Mesodermal cell (in vitro differentiated cells): Measurements from ENCODE around the gene C17orf67.
A peak's percentile ranks its signal among the peaks of the same experiment; 100 is the strongest.

ENCODE experiments used
- H3K27ac ChIP-seq: 2 replicates; pipeline ENCODE4 v1.7.0; 2013; ENCODE audit warnings: mild to moderate bottlenecking, low read depth, low read length, moderate library complexity; ENCODE audit not compliant: severe bottlenecking
- H3K36me3 ChIP-seq: 2 replicates; pipeline ENCODE4 v1.7.1; 2013; ENCODE audit warnings: mild to moderate bottlenecking, low read length, moderate library complexity; ENCODE audit not compliant: control insufficient read depth, insufficient read depth
- H3K4me1 ChIP-seq: one replicate; pipeline ENCODE4 v1.7.1; 2013; ENCODE audit warnings: mild to moderate bottlenecking, low read length; ENCODE audit not compliant: insufficient read depth, control insufficient read depth, poor library complexity, severe bottlenecking
- H3K4me3 ChIP-seq: 2 replicates; pipeline ENCODE4 v1.7.0; 2013; ENCODE audit warnings: low read length, control low read depth, mild to moderate bottlenecking; ENCODE audit not compliant: insufficient read depth, poor library complexity, severe bottlenecking; ENCODE audit errors: extremely low read depth
- H3K9me3 ChIP-seq: 2 replicates; pipeline ENCODE4 v1.7.1; 2013; ENCODE audit warnings: mild to moderate bottlenecking, low read length, moderate library complexity; ENCODE audit not compliant: control insufficient read depth
- WGBS, 2 experiments: methylation state at CpG; one replicate each; pipeline ENCODE4 v1.1.5; 2013; ENCODE audit warnings: missing lambda C conversion rate in 2 of 2; ENCODE audit not compliant: insufficient coverage in 2 of 2; 5-methylcytosine and 5-hydroxymethylcytosine counted together

The C17orf67 gene

DNA sequence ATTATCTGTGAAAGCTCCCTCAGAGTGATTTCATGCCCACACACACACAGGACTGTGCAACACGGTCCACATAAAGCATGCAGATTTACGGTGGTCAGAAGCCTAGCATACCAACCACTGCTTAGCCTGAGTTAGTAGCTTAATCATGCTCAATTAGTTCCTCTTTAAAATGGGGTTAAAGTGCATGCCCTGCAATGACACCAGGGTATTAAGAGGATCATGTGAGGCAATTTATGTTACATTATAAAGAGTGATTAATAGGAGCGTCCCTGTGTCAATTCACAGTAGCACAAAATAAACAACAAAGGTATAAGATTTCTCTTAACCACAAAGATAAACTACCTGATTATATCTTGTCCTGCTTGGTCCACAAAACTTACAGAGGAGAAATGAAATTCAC lies 39.8 kb downstream of the C17orf67 start:
- WGBS, 2 experiments, result 66 to 86% methylated on average over 2 to 3 of the region's 3 CpGs
- Histone ChIP-seq H3K27ac (no peak overlapping the region), H3K9me3 (no peaks in the 10 kb centered on the region), H3K36me3 (no peaks in the 10 kb centered on the region), H3K4me3 (no peak overlapping the region), H3K4me1 (no peaks in the 10 kb centered on the region)

DNA sequence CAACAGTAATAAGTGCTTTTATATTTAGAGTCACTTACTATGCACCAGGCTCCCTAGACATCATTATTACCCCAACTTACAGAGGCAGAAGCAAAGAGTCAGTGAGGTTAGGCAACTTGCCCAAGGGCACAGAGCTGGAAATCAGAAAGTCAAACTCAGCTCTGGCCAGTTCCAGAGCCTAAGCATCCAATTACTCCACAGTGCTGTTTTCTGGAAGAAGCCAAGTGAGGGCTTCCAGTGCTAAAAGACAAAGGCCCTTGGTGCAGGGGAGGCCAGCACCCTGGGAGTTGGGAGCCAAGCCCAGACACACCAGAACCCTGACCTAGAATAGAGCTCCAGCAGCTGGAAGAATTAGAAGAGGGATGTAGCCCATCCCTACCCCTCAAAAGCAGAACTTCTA lies 40.2 kb downstream of the C17orf67 start:
- Histone ChIP-seq H3K36me3 (no peaks in the 10 kb centered on the region), H3K4me1 (no peaks in the 10 kb centered on the region), H3K9me3 (no peaks in the 10 kb centered on the region), H3K27ac (no peak overlapping the region), H3K4me3 (no peak overlapping the region)

DNA sequence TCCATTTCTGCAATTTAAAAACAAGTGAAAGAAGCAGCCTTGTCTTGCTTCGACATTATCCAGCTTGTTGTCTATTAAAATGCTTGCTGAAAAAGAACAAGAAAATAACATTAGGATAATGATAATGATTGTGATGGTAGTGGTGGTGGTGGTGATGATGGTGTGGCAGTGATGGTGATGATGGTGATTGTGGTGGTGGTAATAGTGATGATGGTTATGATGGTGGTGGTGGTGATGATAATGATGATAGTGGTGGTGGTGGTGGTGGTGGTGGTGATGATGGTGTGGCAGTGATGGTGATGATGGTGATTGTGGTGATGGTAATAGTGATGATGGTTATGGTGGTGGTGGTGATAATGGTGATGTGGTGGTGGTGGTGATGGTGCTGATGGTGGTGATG lies 41.5 kb downstream of the C17orf67 start:
- Histone ChIP-seq H3K9me3 (no peaks in the 10 kb centered on the region), H3K36me3 (no peaks in the 10 kb centered on the region), H3K27ac (no peak overlapping the region), H3K4me1 (no peaks in the 10 kb centered on the region), H3K4me3 (no peak overlapping the region)
- WGBS, 2 experiments, result 83 to 100% methylated on average over 1 of the region's 1 CpG

DNA sequence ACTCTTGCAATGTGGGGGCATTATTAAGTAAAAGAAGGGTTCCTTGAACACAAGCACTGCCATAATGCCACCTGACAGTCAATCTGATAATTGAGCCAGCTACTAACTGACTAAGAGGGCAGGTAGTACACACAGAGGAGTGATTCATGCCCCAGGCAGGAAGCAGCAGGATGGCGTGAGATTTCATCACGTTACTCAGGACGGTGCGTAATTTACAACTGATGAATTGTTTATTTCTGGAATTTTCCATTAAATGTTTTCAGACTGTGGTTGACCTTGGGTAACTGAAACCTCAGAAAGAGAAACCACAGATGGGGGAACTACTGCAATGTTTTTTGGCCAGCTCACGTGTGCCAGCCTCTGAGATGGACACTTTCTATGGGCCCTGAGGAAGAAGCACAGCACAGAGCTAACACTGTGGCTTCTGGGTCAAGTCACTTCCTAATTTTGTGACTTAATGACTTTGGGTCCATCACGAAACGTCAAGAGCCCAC lies 46.7 kb downstream of the C17orf67 start:
- peaks cover 4% of the 10 kb centered on the region for H3K4me1 ChIP-seq
- 89 to 93% methylated on average over 6 to 7 of the region's 7 CpGs for WGBS, 2 experiments
- no peak overlapping the region for H3K4me3 ChIP-seq
- no peaks in the 10 kb centered on the region for H3K9me3 ChIP-seq
- H3K36me3 ChIP-seq, result no peaks in the 10 kb centered on the region
- no peak overlapping the region for H3K27ac ChIP-seq

DNA sequence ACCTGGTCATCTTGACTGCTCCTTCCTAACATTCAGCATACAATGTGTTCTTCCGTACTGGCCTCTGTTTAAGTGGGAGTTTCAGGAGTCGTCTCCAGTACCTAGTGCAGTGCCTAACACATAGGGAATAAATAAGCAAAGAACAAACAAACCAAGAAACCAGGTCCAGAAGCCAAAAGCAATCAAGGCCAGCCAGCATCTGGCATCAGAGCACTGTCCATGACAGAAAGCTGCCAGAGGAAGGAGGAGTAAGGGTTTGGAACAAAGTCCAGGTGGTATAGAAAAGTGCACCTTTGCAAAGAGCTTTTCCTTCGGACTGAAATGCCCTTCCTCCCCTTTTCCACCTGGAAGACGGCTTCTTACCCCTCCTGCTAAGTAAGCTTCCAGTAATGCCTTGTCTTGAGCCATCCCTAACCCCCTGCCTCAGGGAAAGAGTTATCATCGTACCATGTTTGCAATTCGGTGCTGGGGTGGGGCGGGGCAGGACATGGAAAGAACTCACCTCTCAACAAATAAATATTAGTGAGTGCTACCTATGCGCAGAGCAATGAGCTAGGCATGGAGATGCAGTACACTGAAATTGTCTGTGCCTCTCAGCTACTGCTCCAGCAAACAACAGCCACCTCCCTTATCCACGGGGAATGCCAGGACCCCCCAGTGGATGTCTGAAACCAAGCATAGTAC lies 47.6 kb downstream of the C17orf67 start:
- Histone ChIP-seq H3K9me3 (no peaks in the 10 kb centered on the region), H3K27ac (no peak overlapping the region), H3K36me3 (no peaks in the 10 kb centered on the region), H3K4me3 (no peak overlapping the region), H3K4me1 (peaks cover 10% of the 10 kb centered on the region)
- 82% methylated on average over 6 to 8 of the region's 9 CpGs for WGBS, 2 experiments

DNA sequence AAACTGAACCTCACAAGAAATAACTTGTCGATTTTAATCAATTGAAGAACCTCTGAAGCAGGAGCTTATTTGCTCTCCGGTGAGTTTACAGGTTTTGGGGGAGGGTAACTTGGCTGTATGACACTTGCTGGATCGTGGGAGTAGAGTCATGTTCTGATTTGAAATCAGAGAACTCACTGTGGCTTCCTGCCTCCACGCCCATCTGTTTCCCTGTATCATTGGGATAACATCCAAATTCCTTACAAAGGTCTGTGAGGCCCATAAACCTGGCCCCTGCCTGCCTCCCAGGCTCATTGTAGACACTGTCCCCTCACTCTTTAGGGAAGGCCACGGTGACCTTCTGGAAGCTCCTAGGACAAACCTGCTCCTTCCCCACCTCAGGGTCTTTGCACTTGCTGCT lies 48.3 kb downstream of the C17orf67 start:
- Histone ChIP-seq H3K4me1 (peaks cover 10% of the 10 kb centered on the region), H3K27ac (no peak overlapping the region), H3K4me3 (no peak overlapping the region), H3K9me3 (no peaks in the 10 kb centered on the region), H3K36me3 (no peaks in the 10 kb centered on the region)
- 76 to 98% methylated on average over 4 to 5 of the region's 5 CpGs for WGBS, 2 experiments

DNA sequence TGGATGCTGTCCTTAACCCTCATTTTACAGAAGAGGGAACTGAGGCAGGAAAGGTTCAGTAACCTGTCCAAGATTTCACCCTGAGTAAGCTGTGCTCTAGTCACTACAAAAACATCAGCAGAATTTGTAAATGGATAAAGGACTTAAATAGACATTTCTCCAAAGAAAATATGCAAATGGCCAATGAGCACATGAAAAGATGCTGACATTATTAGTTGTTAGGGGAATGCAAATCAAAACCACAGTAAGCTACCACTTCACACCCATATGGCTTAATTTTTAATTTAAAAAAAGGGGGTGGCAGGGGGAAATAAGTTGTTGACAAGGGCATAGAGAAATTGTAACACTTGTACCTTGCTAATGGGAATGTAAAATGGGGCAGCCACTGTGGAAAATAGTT lies 51.4 kb downstream of the C17orf67 start:
- Histone ChIP-seq H3K27ac (no peak overlapping the region), H3K4me1 (peaks cover 27% of the 10 kb centered on the region), H3K36me3 (no peaks in the 10 kb centered on the region), H3K4me3 (no peak overlapping the region), H3K9me3 (no peaks in the 10 kb centered on the region)

DNA sequence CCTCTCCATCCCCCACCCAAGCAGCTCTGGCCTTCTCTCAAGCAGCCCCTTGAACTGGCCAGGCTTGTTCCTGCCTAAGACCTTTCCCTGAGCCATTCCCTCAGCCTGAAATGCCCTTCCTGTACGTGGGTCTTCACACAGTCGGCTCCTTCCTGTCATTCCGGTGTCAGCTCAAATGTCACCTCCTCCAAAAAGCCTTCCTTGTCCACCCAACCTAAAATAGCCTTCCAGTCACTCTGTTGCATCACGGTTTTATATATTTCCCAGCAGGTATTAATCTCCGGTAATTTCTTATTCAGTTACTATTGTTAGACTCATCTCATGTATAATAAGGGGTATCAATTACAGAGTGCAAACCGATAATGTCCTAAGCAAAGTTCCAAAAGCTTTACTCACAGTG lies 51.8 kb downstream of the C17orf67 start:
- Histone ChIP-seq H3K27ac (no peak overlapping the region), H3K4me3 (no peak overlapping the region), H3K9me3 (no peaks in the 10 kb centered on the region), H3K4me1 (peaks cover 27% of the 10 kb centered on the region), H3K36me3 (no peaks in the 10 kb centered on the region)
- WGBS, 2 experiments, result 62 to 63% methylated on average over 4 of the region's 6 CpGs

DNA sequence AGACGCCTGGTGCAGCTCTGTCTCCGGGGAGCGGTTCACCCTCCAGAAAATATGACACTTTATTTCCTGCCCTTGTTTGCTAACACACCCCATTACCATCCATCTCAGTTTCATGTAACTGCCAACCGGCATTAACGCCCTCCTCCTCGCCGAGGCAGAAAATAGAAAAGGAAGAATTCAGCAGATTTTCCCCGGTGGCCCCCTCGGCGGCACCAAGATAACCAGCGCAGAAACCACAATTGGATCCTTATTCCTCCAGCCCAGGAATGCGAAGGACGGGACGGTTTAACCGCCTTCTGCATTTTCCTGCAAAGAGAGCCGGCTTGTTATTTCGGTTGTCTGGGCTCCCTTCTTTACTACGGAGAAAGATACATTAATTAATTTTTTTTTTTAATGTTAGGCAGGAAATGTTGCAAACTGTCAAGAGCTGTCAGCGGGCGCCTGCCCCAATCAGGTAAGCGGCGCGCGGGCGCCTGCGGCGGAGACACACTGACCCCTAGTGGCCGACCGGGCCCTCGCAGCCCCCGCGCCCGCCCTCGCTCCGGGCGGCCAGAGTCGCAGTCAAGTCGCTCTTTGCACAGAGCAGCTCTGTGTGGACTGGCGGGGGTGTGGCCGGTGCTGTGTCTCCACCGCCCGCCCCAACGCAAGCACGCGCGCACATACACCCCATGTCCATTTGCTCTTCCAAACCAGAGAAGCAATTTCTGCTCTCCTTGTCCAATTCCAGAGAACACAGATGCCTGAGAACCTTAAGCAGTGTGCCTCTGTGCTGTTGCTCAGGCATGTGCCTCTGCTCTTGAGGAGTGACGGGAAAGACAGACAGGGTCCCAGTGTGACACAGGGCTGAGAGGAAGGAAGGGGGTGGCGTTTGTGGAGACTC lies 53.6 kb downstream of the C17orf67 start:
- peak overlapping the region; percentile 49 for H3K27ac ChIP-seq
- peaks cover 23% of the 10 kb centered on the region for H3K4me1 ChIP-seq
- WGBS, 2 experiments, result 9 to 14% methylated on average over 23 to 30 of the region's 48 CpGs
- H3K36me3 ChIP-seq, result no peaks in the 10 kb centered on the region
- H3K4me3 ChIP-seq, result peak overlapping the region; percentile 25
- no peaks in the 10 kb centered on the region for H3K9me3 ChIP-seq

DNA sequence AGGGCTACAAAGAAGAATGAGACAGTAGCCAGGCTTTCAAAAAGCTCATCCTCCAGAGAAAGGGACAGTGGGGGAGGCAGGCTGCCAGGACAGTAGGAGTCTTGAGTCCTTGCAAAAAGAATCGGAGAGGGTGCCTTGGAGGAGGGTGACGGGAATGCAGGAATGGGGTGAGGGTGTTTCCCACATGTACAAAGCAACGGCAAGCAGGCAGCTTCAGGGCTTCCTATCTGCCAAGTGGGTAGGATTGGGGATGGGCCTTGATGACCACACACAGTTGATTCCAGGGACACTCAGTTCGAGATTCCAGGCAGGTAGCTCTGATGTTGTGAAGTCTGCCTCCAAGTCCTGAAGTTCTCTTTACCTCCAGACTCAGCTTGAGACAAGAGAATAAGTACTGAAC lies 54.4 kb downstream of the C17orf67 start:
- Histone ChIP-seq H3K4me3 (no peak overlapping the region), H3K9me3 (no peaks in the 10 kb centered on the region), H3K36me3 (no peaks in the 10 kb centered on the region), H3K27ac (peak overlapping the region; percentile 49), H3K4me1 (peaks cover 23% of the 10 kb centered on the region)
- WGBS, 2 experiments, result 76 to 81% methylated on average over 3 to 4 of the region's 4 CpGs

DNA sequence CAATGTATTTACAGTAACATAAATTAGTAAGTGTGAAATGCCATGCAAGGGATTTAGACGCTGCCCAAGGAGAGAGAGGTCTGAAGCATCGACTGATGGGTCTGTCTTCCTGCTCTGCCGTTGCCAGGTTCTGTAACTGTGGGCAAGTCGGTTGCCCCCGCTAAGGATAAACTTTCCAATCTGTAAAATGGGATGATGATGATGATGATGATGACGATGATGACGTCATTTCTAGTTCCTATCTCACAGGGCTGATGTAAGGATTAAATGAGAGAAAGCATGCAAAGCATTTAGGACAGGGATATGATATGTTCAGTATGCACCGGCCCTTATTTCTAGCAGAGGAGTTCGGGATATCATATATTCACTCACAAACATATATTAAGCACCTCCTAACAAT lies 54.8 kb downstream of the C17orf67 start:
- Histone ChIP-seq H3K4me1 (peaks cover 23% of the 10 kb centered on the region), H3K27ac (no peak overlapping the region), H3K36me3 (no peaks in the 10 kb centered on the region), H3K9me3 (no peaks in the 10 kb centered on the region), H3K4me3 (no peak overlapping the region)
- 100% methylated on average over 5 to 6 of the region's 9 CpGs for WGBS, 2 experiments
